ENCODE measurements around the gene BUB1B.
"Not testable (repeated sequence)": the region's sequence is repeated elsewhere in the genome, so short reads cannot be mapped to it uniquely, and the experiment has no call there.

The BUB1B gene

GRCh38 chr15:40137303-40138200 is 23.3 kb upstream of the BUB1B start:
- DNase-seq, result no peak

- not testable (repeated sequence) for DNase-seq
Measured at GRCh38 chr15:40138201-40138570, 22.7 kb upstream of the BUB1B start.

- DNase-seq, result no peak
Measured at GRCh38 chr15:40142428-40142827, 18.4 kb upstream of the BUB1B start.

GRCh38 chr15:40146037-40146436 is 14.8 kb upstream of the BUB1B start:
- no peak for DNase-seq

GRCh38 chr15:40149339-40149738 is 11.5 kb upstream of the BUB1B start:
- DNase-seq, result no peak

GRCh38 chr15:40150163-40150925 is 10.5 kb upstream of the BUB1B start:
- peak; percentile 60 for DNase-seq

- no peak for DNase-seq
Measured at GRCh38 chr15:40151499-40151898, 9.4 kb upstream of the BUB1B start.

- DNase-seq, result no peak
Measured at GRCh38 chr15:40151991-40152390, 8.9 kb upstream of the BUB1B start.

- DNase-seq, result not testable (repeated sequence)
Measured at GRCh38 chr15:40154821-40155220, 6.0 kb upstream of the BUB1B start.

- DNase-seq, result no peak
Measured at GRCh38 chr15:40155270-40155910, 5.5 kb upstream of the BUB1B start.

- no peak for DNase-seq
Measured at GRCh38 chr15:40157778-40158447, 3.0 kb upstream of the BUB1B start.

- DNase-seq, result no peak
Measured at GRCh38 chr15:40160021-40160420, 848 bp upstream of the BUB1B start.

GRCh38 chr15:40161693-40162391 is 973 bp downstream of the BUB1B start:
- no peak for DNase-seq

GRCh38 chr15:40162552-40162951 is 1.7 kb downstream of the BUB1B start:
- DNase-seq, result no peak

GRCh38 chr15:40163657-40164416 is 3.0 kb downstream of the BUB1B start:
- no peak for DNase-seq

GRCh38 chr15:40167374-40167773 is 6.5 kb downstream of the BUB1B start:
- not testable (repeated sequence) for DNase-seq

GRCh38 chr15:40175160-40175559 is 14.3 kb downstream of the BUB1B start:
- DNase-seq, result no peak

GRCh38 chr15:40182358-40183029 is 21.6 kb downstream of the BUB1B start:
- DNase-seq, result no peak

GRCh38 chr15:40183636-40184463 is 23.0 kb downstream of the BUB1B start:
- no peak for DNase-seq

- no peak for DNase-seq
Measured at GRCh38 chr15:40190591-40190990, 29.7 kb downstream of the BUB1B start.

Measured in NCI-H1436 (cell line).